GM21737 (cell line): ENCODE data around the gene SLX9.

Experiments used
- ATAC-seq: cut with Tn5 transposase; IDR thresholded peaks from one replicate; pipeline ENCODE4 v1.9.1; 2021; ENCODE audit warnings: mild to moderate bottlenecking, moderate library complexity; ENCODE audit not compliant: unreplicated experiment

Gene SLX9

DNA sequence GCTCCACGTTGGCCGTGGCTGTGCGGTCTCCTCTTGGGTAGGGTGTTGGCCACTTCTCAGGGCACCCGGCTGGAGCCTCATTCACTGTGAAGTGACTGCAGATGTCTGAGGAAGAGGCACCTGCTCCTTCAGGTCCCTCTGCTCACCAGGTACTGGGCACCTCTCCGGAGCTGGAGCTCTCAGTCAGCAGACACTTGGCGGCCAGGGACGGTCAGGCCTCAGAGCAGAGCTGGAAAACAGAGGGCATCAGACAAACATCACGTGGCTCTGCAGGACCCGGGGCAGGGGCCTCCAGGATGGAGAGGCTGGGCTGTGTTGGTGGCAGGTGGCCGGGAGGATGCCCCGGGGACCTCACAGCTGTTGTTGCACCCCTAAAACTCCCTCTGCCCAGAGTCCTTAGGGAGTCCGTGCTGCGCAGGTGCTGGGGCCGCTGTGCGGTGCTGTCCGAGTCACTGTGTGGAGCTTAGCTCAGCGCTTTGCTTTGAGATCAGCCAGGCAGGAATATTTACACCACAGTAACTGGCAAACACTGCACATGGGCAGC, 59.7 kb downstream of the SLX9 start:
- ATAC-seq, result no peak

DNA sequence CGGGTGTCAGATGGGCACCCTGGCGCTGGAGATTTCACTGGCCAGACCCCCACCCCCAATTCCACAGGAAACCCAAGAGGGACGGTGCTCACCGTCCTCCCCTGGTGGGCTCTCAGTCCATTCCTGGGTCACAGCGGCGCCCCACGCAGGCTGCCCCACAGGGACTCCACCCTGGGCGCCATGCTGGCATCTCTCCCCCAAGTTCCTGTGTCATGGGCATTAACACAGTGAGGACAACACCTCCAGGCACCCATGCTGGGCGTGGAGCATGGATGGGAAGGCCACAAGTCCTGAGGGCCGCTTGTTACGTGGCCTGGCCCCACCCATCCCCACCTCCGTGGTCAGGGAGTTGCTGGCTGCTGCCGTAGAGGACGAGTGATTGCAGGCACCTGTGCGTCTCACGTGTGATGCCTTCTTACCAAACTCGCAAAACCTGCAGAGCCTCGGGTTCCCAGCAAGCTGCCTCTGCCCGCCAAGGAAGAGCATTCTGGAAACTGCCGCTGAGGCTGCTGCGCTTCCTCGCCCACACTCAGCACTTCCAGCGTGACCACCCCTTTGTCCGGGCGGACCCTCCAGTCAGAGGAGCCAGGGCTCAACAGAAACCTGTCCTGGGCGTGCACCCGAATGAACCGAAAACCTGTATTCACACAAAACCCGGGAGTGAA, 60.3 kb downstream of the SLX9 start:
- no peak for ATAC-seq

DNA sequence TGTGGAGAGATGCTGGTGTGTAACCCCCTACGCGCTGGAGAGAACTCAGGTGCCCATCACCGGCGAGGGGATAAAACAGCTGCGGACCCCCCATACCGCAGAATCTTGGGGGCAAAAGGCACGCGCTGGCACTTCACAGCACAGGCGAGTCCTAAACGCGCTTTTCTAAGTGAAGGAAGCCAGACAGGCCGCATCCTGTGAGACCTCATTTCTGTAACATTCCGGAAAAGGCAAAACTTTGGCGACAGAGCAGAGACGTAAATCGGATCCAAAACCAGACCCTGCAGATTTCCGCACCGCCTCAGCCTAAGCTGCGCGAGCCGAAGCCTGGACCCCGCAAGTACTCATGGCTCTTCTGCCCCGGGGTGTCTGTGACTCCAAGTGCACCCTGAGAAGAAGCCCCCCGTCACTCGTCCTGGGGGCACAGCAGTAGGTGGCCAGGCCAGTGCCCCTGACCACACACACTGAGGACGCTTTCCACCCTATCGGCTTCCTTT, 60.9 kb downstream of the SLX9 start:
- ATAC-seq, result no peak

DNA sequence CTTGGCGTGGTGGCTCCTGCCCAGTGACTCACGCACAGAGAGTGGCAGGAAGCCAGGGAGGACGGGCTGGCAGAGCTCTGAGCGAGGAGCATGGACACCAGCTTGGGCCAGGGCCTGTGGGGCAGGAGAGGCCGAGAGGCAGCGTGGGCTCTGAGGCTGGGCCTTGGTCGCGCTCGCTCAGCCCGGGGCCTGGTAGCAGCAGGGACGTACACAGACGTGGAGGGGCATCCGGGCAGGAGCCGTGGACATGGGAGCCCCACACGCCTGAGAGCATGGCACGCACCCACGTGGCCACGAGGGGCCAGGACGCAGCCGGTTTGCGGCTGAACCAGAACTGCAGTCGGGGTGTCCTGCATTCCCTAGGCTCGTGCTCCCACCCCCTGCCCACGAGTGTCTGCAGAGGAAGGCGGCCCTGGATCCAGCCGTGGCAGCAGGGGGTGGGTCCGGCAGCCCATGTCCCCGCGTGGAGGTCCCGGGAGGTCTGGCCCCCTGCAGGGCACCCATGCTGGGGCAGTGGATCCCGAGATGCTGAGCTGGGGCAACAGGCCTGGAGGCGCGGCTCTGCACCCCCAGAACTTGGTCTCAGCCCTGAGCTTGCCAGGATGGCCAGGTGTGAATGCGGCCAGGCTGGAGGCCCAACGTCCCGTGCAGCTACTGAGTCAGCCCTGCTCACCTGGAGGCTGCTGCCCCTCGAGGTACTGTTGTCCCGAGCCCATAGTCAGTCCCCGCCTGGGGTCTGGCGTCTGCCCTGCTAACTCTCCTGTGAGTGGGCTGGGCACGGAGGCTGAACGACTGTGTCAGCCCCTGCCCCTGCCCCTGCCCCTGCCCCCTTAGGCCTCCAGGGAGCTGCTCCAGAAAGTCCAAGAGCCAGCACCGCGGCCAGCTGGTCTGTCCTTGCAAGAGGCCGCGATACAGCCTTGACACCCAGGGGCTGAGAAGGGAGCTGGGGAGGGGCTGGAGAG, 61.6 kb downstream of the SLX9 start:
- ATAC-seq, result no peak

DNA sequence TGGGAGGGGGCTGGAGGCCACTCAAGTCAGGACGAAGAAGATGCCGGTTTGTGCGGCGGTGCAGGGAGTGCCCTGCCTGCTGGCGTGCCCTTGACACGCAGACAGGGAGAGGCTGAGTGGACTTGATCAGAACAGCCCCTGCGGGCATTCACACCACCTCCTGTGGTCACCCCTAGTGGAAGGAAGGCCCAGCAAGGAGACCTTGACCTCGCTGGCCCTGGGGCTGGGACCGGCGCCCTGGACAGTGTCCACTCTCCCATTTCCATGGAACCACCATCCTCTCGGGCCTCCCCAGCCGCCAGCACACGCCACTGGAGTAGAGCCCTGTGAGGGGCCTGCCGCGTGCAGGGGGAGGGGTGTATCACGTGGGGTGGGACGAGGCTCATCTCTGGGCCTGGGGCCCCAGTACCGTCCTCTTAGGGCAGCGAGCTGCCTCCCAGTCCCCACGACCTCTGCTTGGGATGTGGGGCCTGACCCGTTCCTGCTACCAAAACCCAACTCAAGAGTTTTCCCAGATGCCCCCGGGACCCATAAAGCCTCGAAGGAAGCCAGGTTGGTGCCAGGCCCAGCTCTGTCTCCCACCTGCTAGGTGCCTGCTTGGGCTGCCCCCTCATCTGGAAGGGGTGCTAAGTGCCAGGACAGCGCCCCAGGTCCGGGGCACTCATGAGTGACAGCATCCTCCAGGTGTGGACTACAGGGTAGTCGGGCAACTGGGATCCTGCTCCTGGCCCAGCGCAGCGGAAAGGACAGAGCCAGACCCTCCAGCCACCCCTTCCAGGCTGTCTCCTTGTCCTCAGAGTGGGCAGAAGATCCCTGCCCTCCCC, 62.8 kb downstream of the SLX9 start:
- ATAC-seq, result no peak

DNA sequence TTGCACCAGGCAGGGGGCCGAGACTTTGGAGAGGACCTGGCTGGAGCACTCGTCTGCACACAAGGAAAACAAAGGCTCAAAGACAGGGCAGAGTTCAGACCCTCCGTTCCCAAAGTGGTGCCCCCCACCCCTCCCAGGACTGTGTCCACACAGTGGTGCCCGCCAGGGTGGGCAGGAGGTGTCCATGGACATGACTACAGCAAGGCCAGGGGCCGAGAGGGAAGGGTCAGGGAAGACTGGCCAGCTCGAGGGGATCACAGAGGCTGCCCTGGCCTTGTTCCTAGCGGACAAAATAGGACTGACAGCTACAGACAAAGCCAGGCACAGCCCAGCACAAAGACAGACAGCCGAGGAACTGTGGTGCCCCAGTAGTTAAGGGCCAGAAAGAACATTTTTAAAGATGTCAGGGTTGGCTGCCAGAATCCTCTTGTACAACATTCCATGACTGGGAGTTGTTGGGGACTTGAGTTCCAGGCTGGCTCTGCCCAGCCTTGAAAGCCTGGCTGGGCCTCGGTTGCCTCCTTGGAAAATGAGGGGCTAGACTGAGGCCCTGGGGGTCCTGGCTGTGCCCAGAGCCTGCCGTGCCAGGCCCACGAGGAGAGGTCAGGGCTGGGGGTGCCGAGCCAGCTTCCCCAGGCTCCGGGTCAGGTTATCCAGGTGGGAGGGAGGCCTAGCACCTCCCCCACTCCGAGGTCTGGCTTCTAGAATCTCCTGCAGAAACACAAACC, 63.7 kb downstream of the SLX9 start:
- no peak for ATAC-seq

DNA sequence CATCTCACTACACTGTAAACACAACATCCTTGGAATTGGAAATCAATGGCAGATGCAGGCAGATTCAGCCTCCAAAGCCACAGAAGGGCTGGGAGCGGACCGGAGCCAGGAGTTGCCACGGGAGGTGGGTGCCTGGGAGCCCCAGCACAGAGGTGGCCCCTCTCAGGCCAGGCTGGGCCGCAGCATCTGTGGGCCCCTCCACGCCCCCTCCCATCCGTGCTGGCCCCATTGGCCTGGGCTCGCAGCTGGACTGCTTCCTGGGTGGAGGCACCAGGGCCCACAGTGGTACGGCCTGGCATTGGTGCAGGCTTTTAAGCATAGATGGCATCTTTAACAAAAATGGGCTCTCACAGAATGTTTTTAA, 64.2 kb downstream of the SLX9 start:
- ATAC-seq, result no peak

DNA sequence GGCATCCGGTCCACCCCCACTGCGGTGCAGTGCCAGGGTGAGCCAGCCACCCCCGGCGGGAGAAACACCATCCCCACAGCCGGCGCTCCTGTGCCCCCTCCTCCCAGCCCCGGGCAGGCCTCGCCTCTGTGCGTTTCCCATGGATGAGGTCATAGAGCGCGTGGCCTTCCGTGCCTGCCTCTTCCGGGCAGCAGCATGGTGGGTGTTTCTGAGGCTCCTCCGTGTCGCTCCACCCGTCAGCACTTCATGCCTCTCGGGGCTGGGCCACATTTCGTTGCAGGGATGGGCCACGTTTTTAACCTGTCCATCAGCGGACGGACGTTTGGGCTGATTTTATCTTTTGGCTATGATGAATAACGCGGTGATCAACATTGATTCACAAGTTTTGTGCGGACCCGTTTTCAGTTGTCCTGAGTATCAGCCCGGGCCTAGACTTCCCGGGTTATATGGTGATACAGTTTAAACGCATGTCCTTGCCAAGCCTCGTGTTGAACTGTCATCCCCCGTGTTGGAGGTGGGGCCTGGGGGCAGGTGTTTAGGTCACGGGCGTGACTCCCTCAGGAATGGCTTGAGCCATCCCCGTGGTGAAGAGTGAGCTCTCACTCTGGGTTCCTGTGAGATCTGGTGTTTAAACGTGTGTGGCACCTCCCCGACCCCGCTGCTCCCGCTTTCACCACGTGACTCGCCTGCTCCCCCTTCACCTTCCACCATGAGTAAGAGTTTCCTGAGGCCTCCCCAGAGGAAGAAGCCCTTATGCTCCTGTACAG, 64.8 kb downstream of the SLX9 start:
- no peak for ATAC-seq

DNA sequence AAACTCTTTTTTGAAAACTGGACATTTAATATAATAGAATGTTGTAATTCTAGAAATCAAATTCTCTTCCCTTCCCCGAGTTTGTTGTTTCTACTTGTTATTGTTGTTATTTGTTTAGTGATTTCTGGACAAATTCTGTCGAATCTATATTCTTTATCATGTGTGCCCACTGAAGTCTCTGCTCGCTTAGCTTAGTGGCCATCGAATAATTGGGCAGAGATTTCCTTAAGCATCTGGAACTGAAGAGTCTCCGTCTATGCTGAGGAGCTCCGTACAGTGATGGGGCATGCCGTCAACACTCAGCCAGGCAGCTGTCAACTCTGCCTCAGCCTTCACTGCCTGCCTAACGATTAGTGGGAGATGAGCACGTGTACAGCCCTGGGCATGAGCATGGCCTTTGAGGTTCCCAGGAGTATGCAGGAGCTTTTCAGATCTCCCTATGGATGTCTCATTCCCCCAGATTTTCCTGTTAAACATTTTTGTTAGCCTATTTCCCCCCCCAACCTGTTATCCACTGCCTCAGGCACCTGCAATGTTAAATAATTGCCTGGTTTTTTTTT, 66.8 kb downstream of the SLX9 start:
- no peak for ATAC-seq

DNA sequence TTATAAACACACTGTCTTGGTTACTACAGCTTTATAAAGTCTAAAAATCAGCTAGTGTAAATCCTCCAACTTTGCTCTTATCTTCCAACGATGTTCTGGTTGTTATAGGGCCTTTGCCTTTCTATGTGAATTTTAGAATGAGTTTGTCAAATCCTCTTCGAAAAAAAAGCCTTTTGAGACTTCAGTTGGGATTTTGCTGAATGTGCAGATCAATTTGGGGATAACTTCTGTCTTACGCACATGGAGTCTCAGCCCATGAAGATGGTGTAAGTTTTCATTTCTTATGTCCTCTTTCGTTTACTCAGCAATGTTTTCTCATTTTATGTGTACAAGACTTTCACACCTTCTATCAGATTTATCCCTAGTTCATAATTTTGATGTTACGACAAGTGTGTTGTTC, 69.8 kb downstream of the SLX9 start:
- ATAC-seq, result no peak

DNA sequence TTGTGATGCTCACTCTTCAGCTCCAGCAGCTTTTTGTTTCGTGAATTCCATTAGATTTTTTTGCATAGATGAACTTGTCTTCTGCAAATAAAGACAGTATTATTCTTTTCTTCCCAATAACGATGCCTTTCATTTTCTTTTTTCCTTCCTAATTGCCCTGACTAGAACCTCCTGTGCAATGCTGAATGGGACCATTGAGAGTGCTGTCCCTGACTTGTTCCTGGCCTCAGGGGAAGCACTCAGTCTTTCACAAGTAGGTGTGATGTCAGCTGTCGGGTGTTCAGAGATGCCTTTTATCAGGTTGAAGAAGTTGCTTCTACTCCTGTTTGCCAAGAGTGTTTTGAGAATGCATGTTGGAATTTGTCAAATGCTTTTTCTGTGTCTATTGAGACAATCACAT, 70.3 kb downstream of the SLX9 start:
- no peak for ATAC-seq

DNA sequence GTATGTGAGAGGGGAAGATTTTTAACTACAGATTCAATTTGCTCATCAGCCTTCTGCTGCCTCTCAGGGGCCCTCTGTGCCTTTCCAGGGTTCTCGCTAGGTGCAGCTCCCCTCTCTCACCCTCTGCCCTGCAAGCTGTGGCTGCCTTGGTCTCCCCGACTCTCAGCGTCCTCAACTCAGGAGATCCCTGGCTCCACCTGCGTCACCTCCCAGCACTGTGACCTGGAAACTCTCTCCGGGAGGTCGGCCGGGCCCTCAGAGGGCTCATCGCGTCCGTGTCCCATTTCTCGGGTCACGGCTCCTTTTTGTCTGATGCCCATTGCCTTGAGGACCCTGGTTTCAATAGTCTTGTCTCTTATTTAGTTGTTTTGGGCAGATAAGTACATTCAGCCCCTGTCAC, 71.0 kb downstream of the SLX9 start:
- no peak for ATAC-seq

DNA sequence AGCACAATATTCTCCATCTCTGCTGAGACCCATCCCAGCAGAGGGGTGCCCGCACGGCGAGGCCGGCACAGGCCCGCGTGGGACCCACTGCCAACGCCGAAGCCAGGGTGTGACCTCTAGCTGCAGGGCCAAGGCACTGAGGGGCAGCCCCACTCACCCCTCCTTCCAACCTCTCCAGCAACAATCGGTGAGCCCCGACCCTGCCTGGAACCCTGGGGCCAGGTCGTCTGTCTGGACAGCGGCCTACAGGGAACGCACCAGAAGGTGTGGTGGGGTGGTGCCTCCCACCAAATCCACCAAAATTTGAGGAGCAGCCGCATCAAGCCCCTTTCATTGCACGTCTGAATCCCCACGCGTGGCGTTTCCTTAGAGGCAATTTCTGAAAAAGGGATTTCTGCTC, 71.6 kb downstream of the SLX9 start:
- no peak for ATAC-seq

DNA sequence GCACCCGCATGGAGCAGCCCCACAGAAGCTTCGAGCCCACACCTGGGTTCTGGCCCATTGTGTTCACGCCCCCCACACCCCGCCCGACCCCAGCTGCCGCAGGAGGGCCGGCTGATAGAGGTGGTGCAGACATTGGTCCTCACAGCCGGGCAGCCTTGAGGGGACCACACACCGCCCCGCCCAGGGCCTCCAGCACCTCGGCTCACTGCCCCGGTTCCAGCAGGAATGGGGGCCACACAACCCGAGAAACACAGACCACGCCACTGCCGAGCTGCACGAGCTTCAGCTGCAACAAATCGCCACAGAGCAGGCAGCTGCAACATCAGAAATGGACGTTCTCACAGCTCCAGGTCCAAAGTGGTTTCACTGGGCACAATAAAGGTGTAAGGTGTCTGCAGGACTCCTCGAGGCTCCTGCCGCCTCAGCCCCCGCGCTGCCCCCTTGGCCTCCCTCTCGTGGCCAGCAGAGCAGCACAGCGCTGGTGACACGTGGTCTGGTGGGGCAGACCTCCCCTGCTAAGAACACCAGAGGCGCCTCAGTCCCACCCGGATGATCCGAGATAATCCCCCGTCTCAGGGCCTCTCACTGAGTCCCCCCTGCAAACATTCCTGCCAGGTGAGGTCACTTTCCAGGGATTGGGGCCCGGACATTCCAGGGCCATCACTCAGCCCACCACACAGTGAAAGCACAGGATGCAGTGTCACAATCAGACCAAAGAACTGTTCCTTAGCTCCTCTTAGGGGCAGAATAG, 72.3 kb downstream of the SLX9 start:
- no peak for ATAC-seq

DNA sequence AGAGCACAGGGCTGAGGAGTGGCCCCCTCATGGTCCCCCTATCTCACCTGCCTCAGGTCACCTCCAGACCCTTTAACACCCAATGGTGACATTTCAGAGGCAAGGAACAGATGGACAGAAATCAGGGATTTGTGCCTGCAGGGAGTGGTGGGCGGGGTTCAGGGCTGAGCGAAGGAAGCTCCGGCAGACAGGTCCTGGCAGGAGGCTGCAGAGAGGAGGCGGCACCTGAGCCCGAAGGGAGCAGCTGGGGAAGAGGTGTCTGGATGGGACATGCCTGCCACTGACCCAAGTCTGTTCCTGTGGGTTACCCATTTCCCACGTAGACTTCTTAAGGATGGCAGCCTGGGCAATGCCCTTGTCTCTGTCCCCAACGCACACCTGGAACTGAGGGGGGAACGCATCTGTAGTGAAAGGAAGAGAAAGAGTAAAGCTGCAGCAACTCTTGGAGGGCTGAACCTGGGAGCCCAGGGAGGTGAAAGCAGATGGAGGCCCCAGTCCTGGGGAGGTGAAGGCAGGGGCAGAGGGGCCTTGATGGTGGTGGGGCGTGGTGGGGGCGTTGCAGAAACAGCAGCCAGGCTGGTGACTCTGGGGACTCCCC, 72.9 kb downstream of the SLX9 start:
- no peak for ATAC-seq

DNA sequence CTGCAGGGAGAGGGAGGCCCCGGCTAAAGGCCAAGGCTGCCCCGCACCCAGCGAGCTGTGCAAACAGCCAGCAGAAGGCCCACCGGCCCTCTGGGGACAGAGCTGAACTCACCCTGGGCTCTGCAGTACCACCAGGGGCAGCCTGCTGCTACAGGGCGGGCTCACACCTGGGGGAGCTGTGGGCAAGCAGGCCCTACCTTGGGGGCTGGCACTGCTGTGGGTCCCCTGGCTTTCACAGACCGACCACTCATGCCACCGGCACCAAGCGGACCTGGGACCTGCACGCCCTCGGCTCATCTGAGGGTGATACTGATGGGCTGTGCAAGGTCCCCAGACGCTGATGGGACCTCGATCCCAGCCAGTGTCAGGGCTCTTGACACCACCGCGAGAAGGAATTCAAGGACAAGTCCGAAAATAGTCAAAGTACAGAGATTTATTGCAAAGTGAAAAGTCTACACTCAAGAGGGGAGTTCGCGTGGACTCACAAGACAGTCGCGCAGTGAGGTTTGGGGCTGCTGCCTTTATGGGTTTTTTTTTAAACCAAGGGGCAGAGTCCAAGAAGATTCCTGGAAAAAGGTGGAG, 73.5 kb downstream of the SLX9 start:
- no peak for ATAC-seq

DNA sequence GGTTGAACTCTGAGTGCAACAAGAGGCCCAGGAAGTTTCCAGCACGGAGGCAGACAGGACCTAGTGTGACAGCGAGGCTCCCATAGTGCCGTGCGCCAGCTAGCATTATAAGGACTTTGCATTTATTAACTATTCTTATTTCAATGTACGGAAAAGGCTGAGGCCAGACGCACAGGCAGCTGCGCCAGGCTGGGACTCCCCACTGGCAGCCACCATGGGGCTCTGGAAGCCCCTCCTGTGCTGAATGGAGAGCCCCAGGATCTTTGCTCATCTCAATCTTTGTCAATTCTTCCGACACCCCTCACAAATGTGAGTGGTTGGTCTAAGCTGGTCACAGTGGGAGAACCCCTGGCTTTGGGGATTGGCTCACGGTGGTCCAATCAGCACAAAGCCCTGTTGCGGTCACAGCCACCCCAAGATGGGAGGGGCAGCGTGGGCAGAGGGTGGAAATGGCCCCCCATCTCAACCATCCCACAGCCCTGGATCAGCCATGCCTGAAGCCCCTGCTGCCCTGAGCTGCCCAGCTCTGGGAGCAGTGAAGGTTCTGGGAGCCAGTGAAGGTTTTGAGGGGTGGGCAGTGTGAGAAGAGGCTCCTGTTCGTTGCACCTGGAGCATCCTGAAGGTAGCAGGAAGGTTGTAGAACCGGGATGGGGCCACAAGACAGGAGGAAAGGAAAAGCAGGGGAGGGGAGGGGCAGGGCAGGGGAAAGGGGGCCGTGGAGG, 75.1 kb downstream of the SLX9 start:
- ATAC-seq, result no peak
